ENCODE results near the gene TTC21A. TPM values are rescaled to one million over a fixed set of nuclear protein-coding genes. Genes with fewer than 3 reads are reported as not detected.
"Not testable (repeated sequence)": the region's sequence is repeated elsewhere in the genome, so short reads cannot be mapped to it uniquely, and the experiment has no call there.

The TTC21A gene
- total RNA-seq, 2 experiments from 2014 or later, result 0.97 to 1.2 TPM

GRCh38 chr3:39164414-39164813 lies 56.9 kb downstream of the TTC21A start:
- Mint-ChIP-seq H3K9me3 (ENCODE audit: insufficient read depth) (no peaks in the 10 kb centered on the region), H3K36me3 (ENCODE audit: low read depth) (no peaks in the 10 kb centered on the region), H3K27me3 (ENCODE audit: low read depth) (peaks cover 5% of the 10 kb centered on the region), H3K4me3 (no peak overlapping the region), H3K4me1 (ENCODE audit: low read depth) (peaks cover 18% of the 10 kb centered on the region), H3K27ac (no peak overlapping the region)
- ChIA-PET CTCF (no interaction called here), POLR2A (no interaction called here)
- ATAC-seq (no peak), DNase-seq (no peak)

DNA sequence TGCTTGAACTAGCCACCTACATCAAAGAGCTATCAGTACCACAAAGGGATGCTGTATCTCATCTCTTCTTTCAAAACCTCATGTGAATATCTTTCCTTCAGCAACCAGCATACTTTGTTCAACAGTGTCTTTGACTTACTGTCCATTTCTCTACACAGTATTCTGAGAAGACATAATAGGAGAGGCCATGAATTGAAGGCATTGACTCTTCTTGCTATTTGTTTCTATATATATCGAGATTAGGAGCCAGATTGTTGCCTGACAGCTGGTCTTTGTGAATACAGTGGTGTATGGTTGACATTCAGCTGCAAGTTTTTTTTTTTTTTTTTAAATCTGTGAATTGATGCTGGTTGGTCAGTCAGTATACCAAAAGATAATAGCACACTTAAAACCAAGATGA lies 58.0 kb downstream of the TTC21A start:
- H3K4me3 Mint-ChIP-seq, result no peak overlapping the region
- ATAC-seq (no peak), DNase-seq (no peak)
- H3K36me3 Mint-ChIP-seq (ENCODE audit: low read depth), result no peaks in the 10 kb centered on the region
- ChIA-PET CTCF (interaction anchor here (0.8 to 2.4 kb wide), 5 partner anchors 10 to 123 kb away, joined by 3 to 7 read pairs (median 3); no protein-coding TSS in a partner anchor), POLR2A (no interaction called here)
- no peak overlapping the region for H3K27ac Mint-ChIP-seq
- no peaks in the 10 kb centered on the region for H3K27me3 Mint-ChIP-seq (ENCODE audit: low read depth)
- H3K4me1 Mint-ChIP-seq (ENCODE audit: low read depth), result peaks cover 18% of the 10 kb centered on the region
- no peaks in the 10 kb centered on the region for H3K9me3 Mint-ChIP-seq (ENCODE audit: insufficient read depth)

DNA sequence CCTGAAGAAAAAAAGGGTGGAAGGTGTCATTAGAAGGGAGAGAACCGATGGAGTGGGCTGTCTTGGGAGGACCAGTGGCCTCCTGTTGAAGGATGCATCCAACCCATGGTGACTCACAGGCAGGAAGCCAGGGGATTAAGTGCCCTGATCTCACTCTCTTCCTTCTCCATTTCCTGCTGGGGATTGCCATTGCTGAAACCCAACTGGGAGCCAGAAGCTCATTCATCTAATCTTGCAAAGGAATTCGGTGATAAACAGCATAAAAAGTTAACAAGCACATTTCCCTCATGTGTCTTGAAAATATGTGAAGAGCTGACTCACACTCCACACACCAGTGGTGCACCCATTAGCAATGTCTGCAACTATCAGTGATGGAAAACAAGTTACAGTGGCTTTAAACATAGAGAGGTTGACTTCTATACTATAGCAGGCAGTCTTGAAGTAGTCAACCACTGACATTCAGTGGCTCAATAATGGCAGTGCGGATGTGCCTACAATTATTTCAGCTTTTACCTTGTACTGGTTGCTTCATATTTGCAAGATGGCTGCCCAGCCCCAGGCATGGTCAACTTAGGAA lies 58.7 kb downstream of the TTC21A start:
- ChIA-PET CTCF (interaction anchor here (1.0 to 2.8 kb wide), 5 partner anchors 10 to 122 kb away, joined by 3 to 9 read pairs (median 6); no protein-coding TSS in a partner anchor), POLR2A (no interaction called here)
- no peaks in the 10 kb centered on the region for H3K27me3 Mint-ChIP-seq (ENCODE audit: low read depth)
- peaks cover 18% of the 10 kb centered on the region for H3K4me1 Mint-ChIP-seq (ENCODE audit: low read depth)
- no peaks in the 10 kb centered on the region for H3K36me3 Mint-ChIP-seq (ENCODE audit: low read depth)
- DNase-seq (no peak), ATAC-seq (no peak)
- no peaks in the 10 kb centered on the region for H3K9me3 Mint-ChIP-seq (ENCODE audit: insufficient read depth)
- H3K27ac Mint-ChIP-seq, result no peak overlapping the region
- no peak overlapping the region for H3K4me3 Mint-ChIP-seq

GRCh38 chr3:39166932-39167532 lies 59.6 kb downstream of the TTC21A start:
- DNase-seq (no peak), ATAC-seq (no peak)
- POLR2A ChIA-PET, result no interaction called here
- CTCF ChIA-PET, result interaction anchor here (0.6 to 4.1 kb wide), 6 partner anchors 9 to 125 kb away, joined by 3 to 14 read pairs (median 6); no protein-coding TSS in a partner anchor
- Mint-ChIP-seq H3K36me3 (ENCODE audit: low read depth) (no peaks in the 10 kb centered on the region), H3K27ac (no peak overlapping the region), H3K9me3 (ENCODE audit: insufficient read depth) (no peaks in the 10 kb centered on the region), H3K4me3 (no peak overlapping the region), H3K4me1 (ENCODE audit: low read depth) (peaks cover 18% of the 10 kb centered on the region), H3K27me3 (ENCODE audit: low read depth) (peaks cover 2% of the 10 kb centered on the region)

- H3K4me3 Mint-ChIP-seq, result no peak overlapping the region
- H3K27me3 Mint-ChIP-seq (ENCODE audit: low read depth), result peaks cover 4% of the 10 kb centered on the region
- peaks cover 18% of the 10 kb centered on the region for H3K4me1 Mint-ChIP-seq (ENCODE audit: low read depth)
- no peak overlapping the region for H3K27ac Mint-ChIP-seq
- POLR2A ChIA-PET, result interaction anchor here (0.5 kb wide), 1 partner anchor 987 kb away, joined by 4 read pairs; no protein-coding TSS in a partner anchor
- ATAC-seq (no peak), DNase-seq (no peak)
- H3K36me3 Mint-ChIP-seq (ENCODE audit: low read depth), result no peaks in the 10 kb centered on the region
- CTCF ChIA-PET, result interaction anchor here (1.5 to 4.1 kb wide), 3 partner anchors 10 to 124 kb away, joined by 6 to 14 read pairs (median 9); no protein-coding TSS in a partner anchor
- H3K9me3 Mint-ChIP-seq (ENCODE audit: insufficient read depth), result no peaks in the 10 kb centered on the region
Measured at GRCh38 chr3:39168156-39168780, 60.8 kb downstream of the TTC21A start.

DNA sequence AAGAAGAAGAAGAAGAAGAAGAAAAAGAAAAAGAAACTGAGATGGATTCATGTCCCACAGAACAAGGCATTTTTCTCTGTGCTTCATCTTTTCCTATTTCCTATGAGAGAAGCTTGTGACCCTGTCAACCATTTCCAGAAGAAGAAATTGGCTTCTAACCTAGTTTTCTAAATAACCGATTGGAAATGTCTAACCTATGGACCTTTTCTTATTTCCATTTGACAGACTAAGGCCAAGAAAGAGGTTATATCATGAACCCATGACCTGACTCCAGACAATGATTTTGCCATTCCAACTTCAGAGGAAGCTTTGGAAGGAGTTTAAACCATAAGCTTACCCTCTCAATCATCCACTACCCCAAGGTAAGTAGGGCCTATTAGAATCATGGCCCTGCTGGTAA lies 62.2 kb downstream of the TTC21A start:
- Mint-ChIP-seq H3K36me3 (ENCODE audit: low read depth) (no peaks in the 10 kb centered on the region), H3K27ac (no peak overlapping the region), H3K27me3 (ENCODE audit: low read depth) (peaks cover 8% of the 10 kb centered on the region), H3K9me3 (ENCODE audit: insufficient read depth) (no peaks in the 10 kb centered on the region), H3K4me3 (no peak overlapping the region), H3K4me1 (ENCODE audit: low read depth) (peaks cover 18% of the 10 kb centered on the region)
- ATAC-seq, result no peak
- CTCF ChIA-PET, result interaction anchor here (1.3 to 4.1 kb wide), 3 partner anchors 19 to 122 kb away, joined by 3 to 14 read pairs (median 6); no protein-coding TSS in a partner anchor
- no peak for DNase-seq
- POLR2A ChIA-PET, result interaction anchor here (0.9 kb wide), 1 partner anchor 8 kb away, joined by 3 read pairs; no protein-coding TSS in a partner anchor

- ChIA-PET POLR2A (interaction anchor here (0.9 kb wide), 1 partner anchor 8 kb away, joined by 3 read pairs; no protein-coding TSS in a partner anchor), CTCF (interaction anchor here (1.3 to 4.1 kb wide), 2 partner anchors 44 to 122 kb away, joined by 3 to 14 read pairs; no protein-coding TSS in a partner anchor)
- no peaks in the 10 kb centered on the region for H3K36me3 Mint-ChIP-seq (ENCODE audit: low read depth)
- ATAC-seq (no peak), DNase-seq (no peak)
- peaks cover 8% of the 10 kb centered on the region for H3K27me3 Mint-ChIP-seq (ENCODE audit: low read depth)
- peaks cover 11% of the 10 kb centered on the region for H3K4me1 Mint-ChIP-seq (ENCODE audit: low read depth)
- no peak overlapping the region for H3K4me3 Mint-ChIP-seq
- H3K27ac Mint-ChIP-seq, result no peak overlapping the region
- H3K9me3 Mint-ChIP-seq (ENCODE audit: insufficient read depth), result no peaks in the 10 kb centered on the region
Measured at GRCh38 chr3:39170461-39170860, 63.0 kb downstream of the TTC21A start.

DNA sequence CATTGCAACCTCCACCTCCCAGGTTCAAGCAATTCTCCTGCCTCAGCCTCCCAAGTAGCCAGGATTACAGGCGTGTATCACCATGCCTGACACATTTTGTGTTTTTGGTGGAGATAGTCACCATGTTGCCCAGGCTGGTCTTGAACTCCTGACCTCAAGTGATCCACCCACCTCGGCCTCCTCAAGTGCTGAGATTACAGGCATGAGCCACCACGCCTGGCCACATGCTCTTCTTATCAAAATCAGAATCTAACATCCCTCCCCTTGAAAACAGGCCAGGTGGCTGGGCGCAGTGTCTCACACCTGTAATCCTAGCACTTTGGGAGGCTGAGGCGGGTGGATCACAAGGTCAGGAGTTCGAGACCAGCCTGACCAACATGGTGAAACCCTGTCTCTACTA lies 63.4 kb downstream of the TTC21A start:
- H3K4me3 Mint-ChIP-seq; POLR2A ChIA-PET; H3K27me3 Mint-ChIP-seq (ENCODE audit: low read depth); ATAC-seq; H3K27ac Mint-ChIP-seq; H3K9me3 Mint-ChIP-seq (ENCODE audit: insufficient read depth); DNase-seq; H3K36me3 Mint-ChIP-seq (ENCODE audit: low read depth): not testable (repeated sequence)
- CTCF ChIA-PET, result interaction anchor here (1.0 to 4.1 kb wide), 2 partner anchors 11 to 121 kb away, joined by 3 to 14 read pairs; no protein-coding TSS in a partner anchor
- peaks cover 11% of the 10 kb centered on the region for H3K4me1 Mint-ChIP-seq (ENCODE audit: low read depth)

GRCh38 chr3:39171860-39172259 lies 64.4 kb downstream of the TTC21A start:
- CTCF ChIA-PET, result interaction anchor here (0.9 to 1.9 kb wide), 5 partner anchors 12 to 120 kb away, joined by 3 to 8 read pairs (median 3); no protein-coding TSS in a partner anchor
- ATAC-seq (no peak), DNase-seq (no peak)
- H3K27ac Mint-ChIP-seq, result no peak overlapping the region
- H3K9me3 Mint-ChIP-seq (ENCODE audit: insufficient read depth), result no peaks in the 10 kb centered on the region
- H3K36me3 Mint-ChIP-seq (ENCODE audit: low read depth), result no peaks in the 10 kb centered on the region
- POLR2A ChIA-PET, result no interaction called here
- no peak overlapping the region for H3K4me3 Mint-ChIP-seq
- H3K27me3 Mint-ChIP-seq (ENCODE audit: low read depth), result peaks cover 8% of the 10 kb centered on the region
- peaks cover 10% of the 10 kb centered on the region for H3K4me1 Mint-ChIP-seq (ENCODE audit: low read depth)

- POLR2A ChIA-PET, result interaction anchor here (1.0 to 1.2 kb wide), 2 partner anchors 23 to 43 kb away, joined by 3 to 4 read pairs; no protein-coding TSS in a partner anchor
- H3K9me3 Mint-ChIP-seq (ENCODE audit: insufficient read depth), result no peaks in the 10 kb centered on the region
Measured at GRCh38 chr3:39173318-39174125, 66.0 kb downstream of the TTC21A start.

GRCh38 chr3:39176025-39176714 lies 68.7 kb downstream of the TTC21A start:
- ChIA-PET POLR2A (no interaction called here), CTCF (interaction anchor here (1.2 to 4.5 kb wide), 4 partner anchors 10 to 114 kb away, joined by 3 to 34 read pairs (median 6); partner anchors contain the start of gene XIRP1)
- Mint-ChIP-seq H3K27ac (peak overlapping the region; percentile 2), H3K4me3 (no peak overlapping the region), H3K4me1 (ENCODE audit: low read depth) (peaks cover 46% of the 10 kb centered on the region), H3K36me3 (ENCODE audit: low read depth) (no peaks in the 10 kb centered on the region), H3K9me3 (ENCODE audit: insufficient read depth) (no peaks in the 10 kb centered on the region), H3K27me3 (ENCODE audit: low read depth) (peaks cover 8% of the 10 kb centered on the region)
- no peak for ATAC-seq
- DNase-seq, result no peak

More at GRCh38 chr3:39173318-39174125, 66.0 kb downstream of the TTC21A start:
- no peak overlapping the region for H3K27ac Mint-ChIP-seq
- H3K36me3 Mint-ChIP-seq (ENCODE audit: low read depth), result no peaks in the 10 kb centered on the region
- CTCF ChIA-PET, result interaction anchor here (1.6 to 1.9 kb wide), 3 partner anchors 18 to 118 kb away, joined by 3 to 8 read pairs (median 6); no protein-coding TSS in a partner anchor
- H3K4me3 Mint-ChIP-seq, result no peak overlapping the region
- H3K4me1 Mint-ChIP-seq (ENCODE audit: low read depth), result peaks cover 22% of the 10 kb centered on the region
- peaks cover 8% of the 10 kb centered on the region for H3K27me3 Mint-ChIP-seq (ENCODE audit: low read depth)
- DNase-seq (no peak), ATAC-seq (no peak)
